OCI-LY1 (cell line): Measurements from ENCODE around the gene S100A10.

Experiments used
- CTCF ChIP-seq: fragments of 200-600 bp; sonication (generic), shearing (Covaris generic); IDR thresholded peaks from 2 replicates; pipeline ENCODE4 v1.5.1; 2017; ENCODE audit warnings: mild to moderate bottlenecking, antibody characterized with exemption, low read length, moderate library complexity, mixed read lengths
- EZH2 ChIP-seq: fragments of 200-600 bp; sonication (generic), shearing (Covaris generic); IDR thresholded peaks from 2 replicates; pipeline ENCODE4 v1.8.0; 2017; ENCODE audit warnings: borderline replicate concordance, mixed run types, mild to moderate bottlenecking, antibody characterized with exemption, low read length, moderate library complexity, mixed read lengths

DNA sequence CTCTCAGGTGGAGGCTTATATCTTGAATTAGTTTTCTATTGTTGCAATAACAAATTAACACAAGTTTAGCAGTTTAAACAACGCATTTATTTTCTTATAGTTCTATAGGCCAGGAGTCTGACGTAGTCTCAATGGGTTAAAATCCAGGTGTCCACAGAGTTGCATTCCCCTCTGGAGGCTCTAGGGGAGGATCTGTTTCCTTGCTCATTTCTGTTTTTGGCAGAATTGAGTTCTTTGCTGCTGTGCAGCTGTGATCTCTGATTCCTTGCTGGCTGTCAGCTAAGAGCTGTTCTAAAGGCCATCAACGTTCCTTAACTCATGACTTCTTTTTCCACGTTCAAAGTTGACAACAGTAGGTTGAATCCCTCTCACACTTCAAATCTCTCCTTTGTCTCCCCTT, 31.8 kb downstream of the S100A10 start:
- TF ChIP-seq CTCF (no peak), EZH2 (no peak)
